Measurements from ENCODE around the gene DNAH7.

Gene DNAH7

DNA sequence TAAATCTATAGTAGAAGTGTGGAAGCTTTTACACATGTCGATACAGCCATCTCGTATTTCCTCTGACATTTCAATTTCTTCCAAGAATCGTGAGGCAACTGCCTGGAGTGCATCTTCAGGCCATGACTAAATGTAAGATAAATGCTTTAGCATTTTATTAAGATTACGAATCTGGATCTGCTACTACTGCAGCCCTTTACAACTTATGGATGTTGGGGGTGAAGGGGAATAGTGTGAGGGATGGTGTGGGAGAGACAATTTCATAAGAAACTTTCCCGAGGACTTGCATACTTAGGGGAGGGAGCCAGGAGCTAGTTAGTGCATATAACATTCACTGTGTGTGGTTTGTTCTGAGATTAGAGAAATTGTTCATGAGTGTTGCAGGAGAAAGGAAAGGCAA lies 206.8 kb downstream of the DNAH7 start:
- H3K27me3 ChIP-seq (ENCODE audit: insufficient read depth, low read length) = no peaks in the 10 kb centered on the region
- H3K27ac ChIP-seq (ENCODE audit: low read depth, low read length) = no peak overlapping the region
- no peaks in the 10 kb centered on the region for H3K36me3 ChIP-seq (ENCODE audit: insufficient read depth, low read length)
- H3K4me3 ChIP-seq (ENCODE audit: low read length) = no peak overlapping the region
- 92% methylated on average over 5 of the region's 5 CpGs for WGBS
- H3K9ac ChIP-seq (ENCODE audit: low read depth, low read length) = no peak overlapping the region
- H3K4me1 ChIP-seq (ENCODE audit: insufficient read depth, low read length) = no peaks in the 10 kb centered on the region
- H3K9me3 ChIP-seq (ENCODE audit: insufficient read depth, low read depth, low read length) = no peaks in the 10 kb centered on the region

DNA sequence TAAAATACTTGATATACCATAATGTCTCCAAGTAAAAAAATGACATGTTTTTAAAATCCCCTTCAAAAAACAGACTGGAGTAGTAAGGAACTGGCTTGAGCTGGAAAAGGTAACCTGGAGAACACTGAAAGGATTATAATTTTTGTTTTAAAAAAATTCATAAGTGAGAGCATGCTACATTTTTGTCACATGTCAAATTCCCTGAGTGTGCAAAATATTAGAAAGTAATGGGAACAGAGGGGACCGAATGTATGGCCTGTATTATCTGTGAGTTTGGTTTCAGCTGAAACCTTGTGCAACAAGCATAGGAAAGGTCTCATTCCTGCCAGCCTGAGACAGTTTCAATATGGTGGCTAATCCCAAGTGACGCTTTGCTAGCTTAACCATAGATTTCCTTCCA lies 209.1 kb downstream of the DNAH7 start:
- WGBS = 87% methylated on average over 2 of the region's 2 CpGs
- H3K27ac ChIP-seq (ENCODE audit: low read depth, low read length) = no peak overlapping the region
- no peaks in the 10 kb centered on the region for H3K9me3 ChIP-seq (ENCODE audit: insufficient read depth, low read depth, low read length)
- no peaks in the 10 kb centered on the region for H3K27me3 ChIP-seq (ENCODE audit: insufficient read depth, low read length)
- H3K36me3 ChIP-seq (ENCODE audit: insufficient read depth, low read length) = no peaks in the 10 kb centered on the region
- H3K4me3 ChIP-seq (ENCODE audit: low read length) = no peak overlapping the region
- H3K9ac ChIP-seq (ENCODE audit: low read depth, low read length) = no peak overlapping the region
- no peaks in the 10 kb centered on the region for H3K4me1 ChIP-seq (ENCODE audit: insufficient read depth, low read length)

DNA sequence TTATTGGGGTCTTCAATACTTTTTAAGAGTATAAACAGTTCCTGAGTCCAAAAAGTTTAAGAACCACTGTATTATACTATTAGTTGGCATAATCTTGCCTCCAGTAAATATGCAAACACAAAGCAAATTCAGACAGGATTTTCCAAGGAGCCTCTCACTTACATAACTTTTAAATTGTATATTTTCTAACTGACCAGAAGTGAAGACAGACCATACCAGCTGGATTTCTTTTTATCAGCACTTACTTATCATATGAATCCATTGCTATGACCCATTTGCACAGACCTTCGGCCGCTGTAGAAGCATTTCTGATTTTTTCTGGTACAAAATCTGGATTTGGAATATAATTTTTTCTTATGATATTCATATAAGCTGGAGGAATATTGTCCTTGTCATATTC lies 211.5 kb downstream of the DNAH7 start:
- no peaks in the 10 kb centered on the region for H3K4me1 ChIP-seq (ENCODE audit: insufficient read depth, low read length)
- H3K9ac ChIP-seq (ENCODE audit: low read depth, low read length) = no peak overlapping the region
- no peak overlapping the region for H3K4me3 ChIP-seq (ENCODE audit: low read length)
- WGBS = 100% methylated on average over 1 of the region's 2 CpGs
- no peaks in the 10 kb centered on the region for H3K27me3 ChIP-seq (ENCODE audit: insufficient read depth, low read length)
- no peak overlapping the region for H3K27ac ChIP-seq (ENCODE audit: low read depth, low read length)
- H3K36me3 ChIP-seq (ENCODE audit: insufficient read depth, low read length) = no peaks in the 10 kb centered on the region
- H3K9me3 ChIP-seq (ENCODE audit: insufficient read depth, low read depth, low read length) = no peaks in the 10 kb centered on the region

DNA sequence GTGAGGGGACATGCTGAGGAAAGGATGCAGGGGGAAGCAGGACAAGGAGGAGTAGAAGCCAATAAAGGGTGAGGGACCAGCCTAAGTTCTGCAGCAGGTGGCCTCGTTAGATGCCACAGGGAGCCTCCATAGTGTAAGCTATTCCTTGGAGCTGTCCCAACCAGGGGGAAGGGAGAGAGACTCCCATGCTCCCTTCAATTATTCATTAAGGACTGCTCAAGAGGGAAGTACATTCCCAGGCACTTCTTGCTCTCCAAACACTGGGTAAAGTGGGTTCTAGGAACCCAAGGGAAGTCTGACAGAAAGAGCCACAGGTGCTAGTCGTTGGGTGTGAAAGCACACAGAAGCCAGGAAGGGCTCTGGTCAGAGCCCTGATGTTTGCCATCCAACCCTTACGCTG lies 217.9 kb downstream of the DNAH7 start:
- no peaks in the 10 kb centered on the region for H3K9me3 ChIP-seq (ENCODE audit: insufficient read depth, low read depth, low read length)
- H3K9ac ChIP-seq (ENCODE audit: low read depth, low read length) = no peak overlapping the region
- WGBS = 89% methylated on average over 3 of the region's 3 CpGs
- H3K36me3 ChIP-seq (ENCODE audit: insufficient read depth, low read length) = no peaks in the 10 kb centered on the region
- H3K4me1 ChIP-seq (ENCODE audit: insufficient read depth, low read length) = no peaks in the 10 kb centered on the region
- no peak overlapping the region for H3K4me3 ChIP-seq (ENCODE audit: low read length)
- no peak overlapping the region for H3K27ac ChIP-seq (ENCODE audit: low read depth, low read length)
- H3K27me3 ChIP-seq (ENCODE audit: insufficient read depth, low read length) = no peaks in the 10 kb centered on the region

DNA sequence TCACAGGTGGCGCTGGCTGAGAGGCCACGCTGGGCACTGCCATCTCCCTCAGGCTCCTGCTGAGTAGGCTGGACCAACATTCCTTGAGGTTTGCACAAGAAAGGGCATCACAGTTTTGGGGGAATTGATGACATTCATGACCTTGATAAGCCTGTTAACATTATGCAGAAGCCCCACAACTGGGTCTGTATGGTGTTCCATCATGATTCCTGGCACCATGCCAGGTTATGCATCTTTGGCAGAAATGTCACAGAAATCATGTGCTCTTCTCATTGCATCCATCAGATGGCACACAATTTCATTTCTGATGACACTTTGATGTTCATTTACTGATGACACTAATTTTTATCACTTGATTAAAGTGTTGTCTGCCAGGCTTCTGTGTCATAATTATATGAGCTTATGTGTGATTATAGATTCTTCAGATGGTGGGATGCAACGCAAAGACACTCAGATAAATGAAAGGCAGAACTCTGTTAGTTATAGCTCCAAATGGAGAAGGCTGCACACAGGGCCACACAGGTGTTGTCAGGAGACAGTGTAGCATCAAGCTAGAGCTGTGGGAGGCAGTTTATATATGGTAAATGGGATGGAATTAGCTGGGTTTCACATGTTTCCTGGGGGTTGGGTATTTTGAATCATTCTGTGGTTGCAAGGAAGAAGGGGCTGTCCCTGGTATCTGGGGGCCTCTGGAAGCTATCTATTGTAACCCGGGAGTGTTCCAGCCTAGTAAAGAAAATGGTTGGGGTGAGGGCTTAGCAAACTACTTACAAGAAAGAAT lies 220.3 kb downstream of the DNAH7 start:
- Histone ChIP-seq H3K4me3 (ENCODE audit: low read length) (no peak overlapping the region), H3K9ac (ENCODE audit: low read depth, low read length) (no peak overlapping the region), H3K27me3 (ENCODE audit: insufficient read depth, low read length) (no peaks in the 10 kb centered on the region), H3K4me1 (ENCODE audit: insufficient read depth, low read length) (no peaks in the 10 kb centered on the region), H3K36me3 (ENCODE audit: insufficient read depth, low read length) (no peaks in the 10 kb centered on the region), H3K9me3 (ENCODE audit: insufficient read depth, low read depth, low read length) (no peaks in the 10 kb centered on the region), H3K27ac (ENCODE audit: low read depth, low read length) (no peak overlapping the region)
- 90% methylated on average over 4 of the region's 4 CpGs for WGBS

DNA sequence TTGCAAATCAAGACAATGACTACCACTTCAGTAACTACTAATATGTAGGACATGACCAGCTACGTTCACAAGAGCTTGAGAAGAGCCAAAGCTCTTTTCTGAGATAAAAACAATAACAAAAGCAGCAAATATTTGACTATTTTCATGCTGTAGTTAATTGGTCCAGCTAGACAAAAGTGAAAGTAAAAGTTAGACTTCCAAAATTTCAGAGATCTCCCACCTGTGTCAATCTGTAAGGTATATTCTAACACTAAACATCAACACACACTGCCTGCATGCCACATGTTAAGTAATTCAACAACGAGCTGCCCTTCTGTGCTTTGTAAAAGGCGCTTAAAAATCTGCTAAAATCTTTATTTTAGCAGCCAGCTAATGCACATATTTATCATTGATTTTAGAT lies 225.7 kb downstream of the DNAH7 start:
- H3K9ac ChIP-seq (ENCODE audit: low read depth, low read length) = no peak overlapping the region
- H3K4me1 ChIP-seq (ENCODE audit: insufficient read depth, low read length) = no peaks in the 10 kb centered on the region
- WGBS = 89% methylated on average over 3 of the region's 3 CpGs
- no peak overlapping the region for H3K27ac ChIP-seq (ENCODE audit: low read depth, low read length)
- H3K9me3 ChIP-seq (ENCODE audit: insufficient read depth, low read depth, low read length) = no peaks in the 10 kb centered on the region
- no peak overlapping the region for H3K4me3 ChIP-seq (ENCODE audit: low read length)
- H3K27me3 ChIP-seq (ENCODE audit: insufficient read depth, low read length) = no peaks in the 10 kb centered on the region
- no peaks in the 10 kb centered on the region for H3K36me3 ChIP-seq (ENCODE audit: insufficient read depth, low read length)

DNA sequence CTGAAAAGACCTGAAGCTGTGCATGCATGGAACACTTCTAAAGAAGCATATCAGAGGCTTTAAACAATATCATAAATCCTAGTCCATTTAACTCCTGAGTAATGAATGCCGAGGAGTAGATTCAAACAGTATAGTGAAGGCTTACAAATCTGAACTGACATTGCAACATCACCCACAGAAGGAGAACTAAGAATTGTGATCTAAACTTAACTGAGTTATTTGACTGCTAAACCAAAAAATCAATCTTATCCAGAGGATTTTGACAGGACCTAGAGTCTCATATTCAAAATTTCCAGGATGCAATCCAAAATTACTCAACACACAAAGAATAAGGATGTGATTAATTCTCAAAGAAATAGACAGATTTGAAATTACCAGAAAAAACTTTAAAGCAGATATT lies 230.6 kb downstream of the DNAH7 start:
- Histone ChIP-seq H3K27me3 (ENCODE audit: insufficient read depth, low read length) (no peaks in the 10 kb centered on the region), H3K9me3 (ENCODE audit: insufficient read depth, low read depth, low read length) (no peaks in the 10 kb centered on the region), H3K4me3 (ENCODE audit: low read length) (no peak overlapping the region), H3K4me1 (ENCODE audit: insufficient read depth, low read length) (no peaks in the 10 kb centered on the region), H3K27ac (ENCODE audit: low read depth, low read length) (no peak overlapping the region), H3K36me3 (ENCODE audit: insufficient read depth, low read length) (no peaks in the 10 kb centered on the region), H3K9ac (ENCODE audit: low read depth, low read length) (no peak overlapping the region)
- WGBS = no CpG with 5 or more reads among the region's 1 CpG

DNA sequence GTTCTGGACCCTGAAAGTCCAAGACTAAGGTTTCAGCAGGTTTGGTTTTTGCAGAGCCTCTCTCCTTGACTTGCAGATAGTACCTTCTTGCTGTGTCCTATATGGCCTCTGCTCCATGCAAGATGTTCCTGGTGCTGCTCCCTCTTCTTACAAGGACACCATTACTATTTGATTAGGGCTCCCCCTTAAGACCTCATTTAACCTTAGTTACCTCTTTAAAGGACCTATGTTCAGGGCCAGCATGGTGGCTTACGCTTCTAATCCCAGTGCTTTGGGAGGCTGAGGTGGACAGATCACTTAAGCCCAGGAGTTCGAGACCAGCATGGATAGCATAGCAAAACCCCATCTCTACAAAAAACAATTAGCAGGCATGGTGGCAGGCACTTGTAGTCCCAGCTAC lies 232.6 kb downstream of the DNAH7 start:
- H3K36me3 ChIP-seq (ENCODE audit: insufficient read depth, low read length) = no peaks in the 10 kb centered on the region
- H3K27me3 ChIP-seq (ENCODE audit: insufficient read depth, low read length) = no peaks in the 10 kb centered on the region
- no peak overlapping the region for H3K27ac ChIP-seq (ENCODE audit: low read depth, low read length)
- H3K9me3 ChIP-seq (ENCODE audit: insufficient read depth, low read depth, low read length) = no peaks in the 10 kb centered on the region
- no peak overlapping the region for H3K4me3 ChIP-seq (ENCODE audit: low read length)
- H3K4me1 ChIP-seq (ENCODE audit: insufficient read depth, low read length) = peaks cover 8% of the 10 kb centered on the region
- WGBS = 94% methylated on average over 2 of the region's 2 CpGs
- H3K9ac ChIP-seq (ENCODE audit: low read depth, low read length) = no peak overlapping the region

DNA sequence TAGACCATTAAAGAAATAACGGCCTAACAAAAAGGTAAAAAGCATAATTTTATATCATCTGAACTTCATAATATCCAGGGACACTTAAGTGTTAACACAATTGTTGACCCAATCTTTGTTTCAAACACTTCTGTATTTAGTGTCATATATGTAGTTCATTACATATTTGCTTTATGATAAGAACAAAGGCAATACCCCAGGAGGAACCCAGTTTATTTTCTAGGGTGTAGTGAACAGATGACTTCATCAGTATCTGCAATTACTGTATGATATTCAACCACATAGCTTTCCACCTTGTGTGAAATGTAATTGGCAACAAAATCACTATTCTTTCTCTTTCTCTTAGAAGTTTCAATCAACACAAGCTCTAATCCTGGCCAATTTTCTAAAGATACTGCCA lies 233.8 kb downstream of the DNAH7 start:
- peaks cover 15% of the 10 kb centered on the region for H3K4me1 ChIP-seq (ENCODE audit: insufficient read depth, low read length)
- H3K4me3 ChIP-seq (ENCODE audit: low read length) = no peak overlapping the region
- no peak overlapping the region for H3K27ac ChIP-seq (ENCODE audit: low read depth, low read length)
- H3K27me3 ChIP-seq (ENCODE audit: insufficient read depth, low read length) = no peaks in the 10 kb centered on the region
- WGBS = 100% methylated on average over 1 of the region's 1 CpG
- no peaks in the 10 kb centered on the region for H3K9me3 ChIP-seq (ENCODE audit: insufficient read depth, low read depth, low read length)
- no peaks in the 10 kb centered on the region for H3K36me3 ChIP-seq (ENCODE audit: insufficient read depth, low read length)
- no peak overlapping the region for H3K9ac ChIP-seq (ENCODE audit: low read depth, low read length)

DNA sequence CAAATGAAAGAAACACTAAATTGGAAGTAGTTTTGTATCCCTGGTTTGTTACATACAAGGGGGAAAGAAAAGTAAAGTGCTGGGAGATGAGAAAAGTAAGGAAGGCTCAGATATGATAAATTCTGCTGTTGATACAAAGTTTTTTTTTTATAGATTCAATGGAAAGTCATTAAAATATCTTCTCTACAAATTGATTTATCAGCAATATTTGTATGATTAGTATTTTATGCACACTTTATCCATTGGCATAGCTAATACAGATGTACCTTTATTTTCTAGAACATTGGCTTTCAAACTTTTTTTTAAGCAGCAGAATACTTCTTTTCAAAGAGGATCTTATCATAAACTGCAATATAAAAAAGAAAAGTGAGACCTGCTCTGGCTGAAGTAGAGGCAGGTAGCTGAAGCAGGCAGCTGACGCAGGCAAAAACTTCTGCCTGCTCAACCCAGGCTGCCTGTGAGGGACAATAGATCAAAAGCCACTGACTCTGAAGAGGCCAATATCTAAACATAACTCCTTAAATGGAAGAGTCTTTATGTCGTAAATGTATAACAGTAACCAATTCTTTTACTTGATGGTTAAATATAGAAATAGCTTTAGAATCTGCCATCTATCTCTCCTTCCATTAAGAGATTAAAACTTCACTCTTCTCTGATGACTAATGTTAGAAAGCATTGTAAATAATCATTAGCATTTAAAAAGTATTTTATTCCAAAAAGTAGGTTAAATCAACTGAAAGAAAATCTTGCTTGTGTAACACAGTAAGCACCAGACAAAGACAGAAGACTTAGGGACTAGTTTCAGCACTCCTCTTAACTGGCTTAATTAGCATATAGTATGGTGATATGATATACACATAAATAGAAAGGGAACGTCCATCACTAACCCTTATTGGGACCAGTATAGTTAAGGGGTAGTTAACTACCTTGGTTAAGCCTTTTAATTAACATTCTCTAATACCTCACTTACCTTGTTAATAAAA lies 237.4 kb downstream of the DNAH7 start:
- Histone ChIP-seq H3K9ac (ENCODE audit: low read depth, low read length) (no peak overlapping the region), H3K36me3 (ENCODE audit: insufficient read depth, low read length) (no peaks in the 10 kb centered on the region), H3K4me1 (ENCODE audit: insufficient read depth, low read length) (peaks cover 15% of the 10 kb centered on the region), H3K27me3 (ENCODE audit: insufficient read depth, low read length) (no peaks in the 10 kb centered on the region), H3K27ac (ENCODE audit: low read depth, low read length) (no peak overlapping the region), H3K4me3 (ENCODE audit: low read length) (no peak overlapping the region), H3K9me3 (ENCODE audit: insufficient read depth, low read depth, low read length) (no peaks in the 10 kb centered on the region)
- 47% methylated on average over 1 of the region's 3 CpGs for WGBS

DNA sequence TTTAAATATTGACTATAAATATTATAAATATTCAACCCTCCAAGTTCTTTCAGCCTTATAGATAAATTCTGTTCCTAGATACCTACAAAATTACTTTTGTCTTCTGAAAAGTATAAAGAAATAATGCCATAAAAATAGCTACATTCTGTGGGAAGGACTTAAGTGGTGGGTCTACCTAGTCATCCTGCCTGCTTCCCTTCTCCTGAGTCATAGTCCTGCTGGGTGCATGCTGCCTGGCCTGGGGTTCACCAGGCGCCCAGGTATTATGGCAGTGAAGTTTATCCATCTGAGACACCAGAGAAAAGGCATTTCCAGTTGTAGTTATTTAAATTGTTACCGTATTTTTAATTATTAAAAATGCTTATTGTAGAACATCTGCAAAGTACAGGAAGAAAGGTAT lies 244.2 kb downstream of the DNAH7 start:
- no peak overlapping the region for H3K9ac ChIP-seq (ENCODE audit: low read depth, low read length)
- 100% methylated on average over 2 of the region's 2 CpGs for WGBS
- H3K9me3 ChIP-seq (ENCODE audit: insufficient read depth, low read depth, low read length) = no peaks in the 10 kb centered on the region
- H3K27ac ChIP-seq (ENCODE audit: low read depth, low read length) = no peak overlapping the region
- H3K4me1 ChIP-seq (ENCODE audit: insufficient read depth, low read length) = peaks cover 13% of the 10 kb centered on the region
- no peaks in the 10 kb centered on the region for H3K36me3 ChIP-seq (ENCODE audit: insufficient read depth, low read length)
- H3K27me3 ChIP-seq (ENCODE audit: insufficient read depth, low read length) = no peaks in the 10 kb centered on the region
- no peak overlapping the region for H3K4me3 ChIP-seq (ENCODE audit: low read length)
